HUES6 (cell line): ENCODE data around the gene FMO1.
"Not testable (repeated sequence)": the region's sequence is repeated elsewhere in the genome, so short reads cannot be mapped to it uniquely, and the experiment has no call there.

ENCODE experiments used
- H3K27ac ChIP-seq: 2 replicates; pipeline ENCODE4 v1.7.0; 2013; ENCODE audit warnings: low read depth, mild to moderate bottlenecking, low read length, inconsistent platforms
- H3K27me3 ChIP-seq: 2 replicates; pipeline ENCODE4 v1.6.1; 2013; ENCODE audit warnings: low read length; ENCODE audit not compliant: control insufficient read depth, insufficient read depth
- H3K36me3 ChIP-seq: 2 replicates; pipeline ENCODE4 v1.6.1; 2013; ENCODE audit warnings: low read length; ENCODE audit not compliant: control insufficient read depth, insufficient read depth
- H3K4me1 ChIP-seq: 2 replicates; pipeline ENCODE4 v1.6.1; 2013; ENCODE audit warnings: low read length; ENCODE audit not compliant: control insufficient read depth, insufficient read depth
- H3K4me3 ChIP-seq: 2 replicates; pipeline ENCODE4 v1.5.1; 2013; ENCODE audit warnings: low read depth, low read length
- H3K9ac ChIP-seq: one replicate; pipeline ENCODE4 v1.6.1; 2013; ENCODE audit warnings: mild to moderate bottlenecking, low read length
- H3K9me3 ChIP-seq: 2 replicates; pipeline ENCODE4 v1.6.1; 2013; ENCODE audit warnings: low read depth, low read length; ENCODE audit not compliant: control insufficient read depth, insufficient read depth

Gene FMO1

GRCh38 chr1:171286032-171286705 lies 37.9 kb downstream of the FMO1 start:
- no peak overlapping the region for H3K27ac ChIP-seq
- H3K4me1 ChIP-seq, result no peaks in the 10 kb centered on the region
- no peak overlapping the region for H3K9ac ChIP-seq

GRCh38 chr1:171290621-171291020 lies 42.3 kb downstream of the FMO1 start:
- Histone ChIP-seq H3K4me3 (no peak overlapping the region), H3K36me3 (no peaks in the 10 kb centered on the region), H3K4me1 (no peaks in the 10 kb centered on the region), H3K9ac (no peak overlapping the region), H3K27me3 (no peaks in the 10 kb centered on the region), H3K9me3 (no peaks in the 10 kb centered on the region), H3K27ac (no peak overlapping the region)

More at GRCh38 chr1:171286032-171286705, 37.9 kb downstream of the FMO1 start:
- H3K4me3 ChIP-seq, result no peak overlapping the region
- no peaks in the 10 kb centered on the region for H3K27me3 ChIP-seq
- H3K9me3 ChIP-seq, result no peaks in the 10 kb centered on the region
- H3K36me3 ChIP-seq, result no peaks in the 10 kb centered on the region

- Histone ChIP-seq H3K27ac (no peak overlapping the region), H3K4me1 (peaks cover 20% of the 10 kb centered on the region), H3K9ac (no peak overlapping the region), H3K4me3 (no peak overlapping the region), H3K9me3 (no peaks in the 10 kb centered on the region), H3K36me3 (no peaks in the 10 kb centered on the region), H3K27me3 (no peaks in the 10 kb centered on the region)
Measured at GRCh38 chr1:171292799-171293198, 44.5 kb downstream of the FMO1 start.

- H3K27me3 ChIP-seq, H3K36me3 ChIP-seq, H3K9ac ChIP-seq, H3K4me3 ChIP-seq, H3K27ac ChIP-seq, H3K9me3 ChIP-seq: not testable (repeated sequence)
- peaks cover 40% of the 10 kb centered on the region for H3K4me1 ChIP-seq
Measured at GRCh38 chr1:171295383-171295782, 47.1 kb downstream of the FMO1 start.

GRCh38 chr1:171295821-171296220 lies 47.5 kb downstream of the FMO1 start:
- H3K27ac ChIP-seq, result no peak overlapping the region
- no peaks in the 10 kb centered on the region for H3K36me3 ChIP-seq
- H3K27me3 ChIP-seq, result no peaks in the 10 kb centered on the region
- peaks cover 40% of the 10 kb centered on the region for H3K4me1 ChIP-seq
- H3K4me3 ChIP-seq, result no peak overlapping the region
- H3K9me3 ChIP-seq, result peaks cover 2% of the 10 kb centered on the region; the same call in 1 of the 2 replicates
- H3K9ac ChIP-seq, result no peak overlapping the region

GRCh38 chr1:171296897-171297296 lies 48.6 kb downstream of the FMO1 start:
- H3K4me1 ChIP-seq, result peaks cover 40% of the 10 kb centered on the region
- H3K27me3 ChIP-seq, result no peaks in the 10 kb centered on the region
- no peak overlapping the region for H3K4me3 ChIP-seq
- H3K36me3 ChIP-seq, result no peaks in the 10 kb centered on the region
- peaks cover 5% of the 10 kb centered on the region; the same call in 1 of the 2 replicates for H3K9me3 ChIP-seq
- H3K9ac ChIP-seq, result no peak overlapping the region
- H3K27ac ChIP-seq, result no peak overlapping the region

GRCh38 chr1:171298696-171299095 lies 50.4 kb downstream of the FMO1 start:
- Histone ChIP-seq H3K9me3 (peaks cover 5% of the 10 kb centered on the region; the same call in 1 of the 2 replicates), H3K4me1 (peaks cover 40% of the 10 kb centered on the region), H3K27ac (peak overlapping the region; percentile 60; the same call in 1 of the 2 replicates), H3K27me3 (no peaks in the 10 kb centered on the region), H3K9ac (no peak overlapping the region), H3K4me3 (no peak overlapping the region), H3K36me3 (no peaks in the 10 kb centered on the region)

- Histone ChIP-seq H3K4me1 (peaks cover 40% of the 10 kb centered on the region), H3K36me3 (no peaks in the 10 kb centered on the region), H3K27ac (peak overlapping the region; percentile 60; the same call in 1 of the 2 replicates), H3K4me3 (no peak overlapping the region), H3K27me3 (no peaks in the 10 kb centered on the region), H3K9ac (no peak overlapping the region), H3K9me3 (peaks cover 5% of the 10 kb centered on the region; the same call in 1 of the 2 replicates)
Measured at GRCh38 chr1:171299342-171299741, 51.0 kb downstream of the FMO1 start.

- no peaks in the 10 kb centered on the region for H3K36me3 ChIP-seq
- no peak overlapping the region for H3K4me3 ChIP-seq
- no peak overlapping the region for H3K9ac ChIP-seq
- H3K27me3 ChIP-seq, result no peaks in the 10 kb centered on the region
- H3K9me3 ChIP-seq, result peaks cover 10% of the 10 kb centered on the region; the same call in 1 of the 2 replicates
- no peak overlapping the region for H3K27ac ChIP-seq
- peaks cover 40% of the 10 kb centered on the region for H3K4me1 ChIP-seq
Measured at GRCh38 chr1:171300401-171300800, 52.1 kb downstream of the FMO1 start.

- H3K36me3 ChIP-seq, result no peaks in the 10 kb centered on the region
- H3K9me3 ChIP-seq, result no peaks in the 10 kb centered on the region
- H3K27ac ChIP-seq, result no peak overlapping the region
- peaks cover 18% of the 10 kb centered on the region for H3K4me1 ChIP-seq
- H3K27me3 ChIP-seq, result no peaks in the 10 kb centered on the region
- no peak overlapping the region for H3K9ac ChIP-seq
- H3K4me3 ChIP-seq, result no peak overlapping the region
Measured at GRCh38 chr1:171310661-171311087, 62.4 kb downstream of the FMO1 start.

GRCh38 chr1:171311771-171312558 lies 63.7 kb downstream of the FMO1 start:
- no peaks in the 10 kb centered on the region for H3K36me3 ChIP-seq
- peaks cover 12% of the 10 kb centered on the region; the same call in 1 of the 2 replicates for H3K4me1 ChIP-seq
- no peaks in the 10 kb centered on the region for H3K27me3 ChIP-seq
- H3K9me3 ChIP-seq, result no peaks in the 10 kb centered on the region
- H3K9ac ChIP-seq, result no peak overlapping the region
- H3K27ac ChIP-seq, result no peak overlapping the region
- no peak overlapping the region for H3K4me3 ChIP-seq
